DMS153 treated with DMSO at 0.1 percent for 48 hours (cell line): ENCODE results near the gene ATG5.

Source experiments
- DNase-seq: peaks from one replicate; lab custom pipeline; 2025; ENCODE audit not compliant: unreplicated experiment; lab: John Stamatoyannopoulos, UW

The ATG5 gene

DNA sequence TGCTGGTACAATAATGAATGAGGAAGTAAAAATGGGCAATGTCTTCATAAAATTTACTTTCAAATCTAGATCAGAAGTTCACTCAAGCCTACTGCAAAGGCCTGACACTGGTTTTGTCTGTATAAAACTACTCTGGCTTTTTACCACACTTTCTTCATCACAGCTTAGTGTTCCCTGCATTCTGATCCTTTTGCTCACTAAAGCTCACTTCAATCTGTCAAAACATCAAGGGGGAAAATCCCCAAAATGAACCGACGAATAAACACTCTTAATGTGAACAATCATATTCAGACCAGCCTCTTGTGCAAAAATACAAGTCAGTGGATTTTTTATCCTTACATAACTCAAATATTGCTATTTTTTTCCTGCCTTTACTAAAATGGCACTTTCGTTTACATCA is 140.9 kb downstream of the ATG5 start:
- DNase-seq: no peak

DNA sequence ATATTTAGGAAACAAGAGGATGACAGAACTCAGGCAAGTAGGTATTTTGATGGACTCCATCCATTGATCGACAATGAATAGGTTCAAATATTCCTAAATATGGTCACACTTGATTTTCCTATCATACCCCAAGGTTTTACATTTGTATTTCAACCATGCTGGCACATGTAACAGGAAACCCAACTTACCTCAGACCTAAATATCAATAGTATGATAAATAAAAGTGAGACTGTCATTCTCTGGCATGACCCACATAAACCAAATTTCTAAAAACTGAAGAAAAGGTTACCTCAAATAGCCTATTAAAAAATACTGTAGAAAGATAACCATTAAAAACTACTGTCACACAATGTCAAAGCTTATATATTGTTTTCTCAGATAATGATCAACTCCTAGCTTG is 142.1 kb downstream of the ATG5 start:
- no peak for DNase-seq

- no peak for DNase-seq
These were observed 143.1 kb downstream of the ATG5 start for GRCh38 chr6:106182455-106182854.

- no peak for DNase-seq
These were observed 143.7 kb downstream of the ATG5 start for GRCh38 chr6:106181664-106182418.

DNA sequence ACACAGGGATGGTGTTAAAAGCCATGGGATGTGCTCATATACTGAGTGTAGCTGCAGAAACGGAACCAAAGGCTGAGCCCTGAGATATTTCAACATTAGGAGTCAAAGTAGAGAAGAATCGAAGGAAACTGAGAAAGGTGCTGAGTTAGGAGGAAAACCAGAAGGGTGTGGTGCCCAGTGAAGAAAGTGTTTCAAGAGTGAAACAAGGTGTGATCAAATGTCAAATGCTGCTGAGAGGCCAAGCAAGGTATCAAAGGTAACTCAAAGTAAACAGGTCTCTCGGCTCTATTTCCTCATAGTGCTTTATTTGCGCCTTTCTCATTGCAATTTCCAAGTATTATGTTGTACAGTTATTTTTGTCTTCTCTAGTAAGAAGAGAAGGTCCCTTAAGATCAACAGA is 145.4 kb downstream of the ATG5 start:
- no peak for DNase-seq

- no peak for DNase-seq
These were observed 146.7 kb downstream of the ATG5 start for GRCh38 chr6:106178900-106179299.

- no peak for DNase-seq
These were observed 147.8 kb downstream of the ATG5 start for GRCh38 chr6:106177786-106178185.

DNA sequence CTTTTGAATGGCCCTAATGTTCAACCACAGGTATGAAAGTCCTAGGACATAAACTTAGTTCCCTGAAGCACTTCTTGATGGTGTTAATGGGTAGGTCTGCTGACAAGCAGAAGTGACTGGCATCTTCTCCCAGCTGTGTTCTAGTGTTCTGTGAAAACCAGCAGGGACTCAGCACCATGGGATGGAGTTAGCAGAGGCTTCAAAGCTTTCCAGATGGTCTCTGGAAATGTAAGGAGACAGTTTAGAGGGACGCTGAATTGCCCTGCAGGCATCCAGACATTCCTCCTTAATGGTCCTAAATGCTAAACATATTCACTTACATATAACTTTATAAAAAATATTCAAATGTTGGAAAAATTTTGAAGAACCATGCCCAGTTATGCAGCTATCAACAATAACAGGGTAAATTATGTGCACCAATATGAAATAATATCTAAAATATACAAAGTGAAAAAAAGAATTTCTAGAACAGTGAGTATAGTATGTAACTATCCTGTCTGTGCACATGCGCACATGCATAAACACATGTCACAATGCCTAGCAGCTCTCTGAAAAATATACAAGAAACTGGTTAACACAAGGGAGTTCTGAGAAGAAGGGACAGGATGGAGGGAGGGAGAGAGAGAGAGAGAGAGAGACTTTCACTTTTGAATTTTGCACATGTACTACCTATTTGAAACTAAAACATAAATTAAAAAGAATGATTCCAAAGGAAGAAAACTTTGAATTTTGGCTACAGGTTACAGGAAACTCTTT is 152.3 kb downstream of the ATG5 start:
- no peak for DNase-seq

- no peak for DNase-seq
These were observed 155.3 kb downstream of the ATG5 start for GRCh38 chr6:106170030-106170791.

GRCh38 chr6:106169517-106169916 is 156.0 kb downstream of the ATG5 start:
- DNase-seq: no peak

DNA sequence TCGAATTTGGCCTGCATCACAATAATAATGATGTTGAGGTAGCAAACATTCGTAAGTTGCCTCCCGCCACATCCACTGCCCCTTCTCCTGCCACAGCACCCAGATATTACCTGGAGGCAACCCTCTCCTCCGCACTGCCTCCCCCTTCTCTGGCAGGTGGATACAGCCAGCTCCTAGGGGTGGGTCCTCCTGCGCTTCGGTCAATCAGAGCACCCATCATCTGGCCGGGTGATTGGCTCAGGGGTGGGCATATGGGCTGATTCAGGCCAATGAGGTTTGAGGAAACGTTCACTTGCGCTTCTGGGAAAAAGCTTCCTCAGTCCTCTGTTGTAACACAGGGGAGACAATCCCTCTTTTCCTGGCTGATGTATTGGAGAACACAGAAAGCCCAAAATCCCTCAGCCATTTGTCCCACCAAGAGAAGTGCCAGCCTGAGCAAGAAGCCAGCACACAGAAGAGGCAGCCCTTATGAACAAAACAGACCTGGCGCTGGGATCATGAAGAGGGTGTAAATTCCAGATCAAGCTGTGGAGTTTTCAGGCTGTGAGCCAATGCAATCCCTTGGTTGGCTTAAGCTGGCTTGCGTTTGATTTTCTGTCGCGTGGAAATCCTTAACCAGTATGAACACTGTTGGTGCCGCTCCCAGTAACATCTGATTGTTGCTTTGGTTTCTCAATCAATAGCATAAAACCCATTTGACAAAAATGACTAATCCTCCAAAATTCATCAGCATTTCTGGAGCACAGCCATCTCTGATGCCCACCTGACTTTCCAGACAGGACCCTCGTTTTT is 157.3 kb downstream of the ATG5 start:
- DNase-seq: no peak

DNA sequence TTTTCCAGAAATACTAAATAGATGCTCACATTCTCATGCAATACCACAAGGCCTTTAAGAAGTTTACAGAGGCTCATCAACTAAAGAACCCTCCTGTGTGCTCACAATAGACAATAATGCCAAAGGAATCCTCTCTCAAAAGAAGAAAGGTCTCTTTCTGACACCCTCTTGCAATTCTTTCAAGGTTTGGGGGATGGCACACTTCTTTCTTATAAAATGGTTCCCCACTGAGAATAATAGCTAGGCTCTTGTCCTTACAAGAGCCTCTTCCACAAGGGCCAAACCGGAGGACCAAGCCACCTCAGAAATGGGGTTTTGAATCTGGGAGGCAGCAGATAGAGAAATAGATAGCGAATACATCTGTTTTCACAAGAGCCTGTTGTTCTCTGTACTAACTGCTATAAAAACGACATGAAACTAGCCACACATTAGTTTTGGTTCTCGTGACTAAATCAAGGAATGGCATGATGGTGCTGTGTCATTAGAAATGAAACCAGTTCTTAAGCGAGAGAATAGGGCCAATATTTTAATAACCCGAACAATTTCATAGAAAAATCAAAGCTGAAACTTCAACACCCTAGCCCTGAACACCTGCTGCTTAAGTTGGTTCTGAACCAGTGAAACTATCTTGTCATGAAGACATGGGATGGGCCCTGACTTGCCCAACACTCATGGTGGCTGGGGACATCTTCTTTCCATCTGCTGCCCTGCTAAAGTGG is 158.3 kb downstream of the ATG5 start:
- DNase-seq: no peak

DNA sequence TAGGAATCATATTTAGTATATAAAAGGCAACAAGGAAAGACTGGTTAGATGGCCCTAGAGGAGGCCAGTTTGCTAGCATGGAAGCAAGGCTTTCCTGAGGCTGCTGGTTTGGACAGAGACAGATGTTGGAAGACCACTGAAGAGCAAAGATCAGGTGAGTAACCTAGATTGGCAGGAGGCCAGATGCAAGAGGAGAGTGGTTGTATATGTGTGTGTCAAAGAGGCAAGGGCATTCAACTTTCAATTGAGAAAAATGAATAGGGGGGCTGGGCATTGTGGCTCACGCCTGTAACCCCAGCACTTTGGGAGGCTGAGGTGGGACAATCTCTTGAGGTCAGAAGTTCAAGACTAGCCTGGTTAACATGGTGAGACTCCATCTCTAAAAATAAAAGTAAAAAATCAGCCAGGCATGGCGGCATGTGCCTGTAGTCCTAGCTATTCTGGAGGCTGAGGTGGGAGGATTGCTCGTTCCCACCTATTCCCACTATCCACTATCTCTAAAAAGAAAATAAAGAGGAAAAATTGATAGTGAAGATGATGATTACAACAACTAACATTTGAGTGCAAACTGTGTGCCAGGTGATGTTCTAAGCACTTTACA is 159.6 kb downstream of the ATG5 start:
- DNase-seq: no peak

DNA sequence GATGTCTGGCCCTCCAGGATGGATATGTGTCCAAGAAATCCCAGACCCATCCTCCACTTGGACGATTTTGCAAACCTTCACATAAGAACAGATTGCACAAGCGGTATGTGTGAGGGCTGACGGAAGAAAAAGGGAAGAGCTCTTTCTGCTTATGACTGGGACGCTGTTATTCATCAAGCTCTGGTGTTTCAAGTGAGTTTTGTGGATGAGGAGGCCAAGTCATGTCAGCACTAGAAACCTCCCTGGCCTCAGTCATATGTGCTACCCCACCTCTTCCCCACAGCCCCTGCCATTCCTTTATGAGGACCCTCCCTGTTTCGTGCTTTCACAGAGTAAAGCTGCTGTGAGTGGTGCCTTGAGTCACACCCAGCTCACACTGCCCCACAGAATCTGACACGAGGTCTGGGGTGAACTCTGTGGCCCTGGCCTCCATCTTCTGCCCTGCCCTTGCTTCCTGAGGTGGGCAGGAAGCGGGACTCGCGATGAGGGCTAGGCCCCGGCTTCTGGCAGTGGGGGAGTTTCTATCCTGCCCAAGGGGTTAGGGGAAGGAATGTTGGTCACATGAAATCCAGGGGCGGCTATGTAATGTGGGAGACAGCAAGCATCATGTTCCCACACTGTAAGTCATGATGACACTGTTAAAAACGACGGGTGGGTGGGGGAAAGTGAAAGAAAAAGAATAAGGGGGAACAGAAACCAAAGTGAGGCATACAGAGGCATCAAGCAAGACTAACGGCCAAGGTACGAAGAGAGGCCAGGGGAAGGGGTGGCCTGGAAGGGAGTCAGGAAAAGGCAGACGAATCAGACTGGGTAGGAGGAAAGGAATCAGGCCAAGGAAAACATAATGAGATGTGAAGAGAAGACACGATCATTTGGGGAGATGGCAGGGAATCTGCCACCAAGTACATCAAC is 161.3 kb downstream of the ATG5 start:
- no peak for DNase-seq

DNA sequence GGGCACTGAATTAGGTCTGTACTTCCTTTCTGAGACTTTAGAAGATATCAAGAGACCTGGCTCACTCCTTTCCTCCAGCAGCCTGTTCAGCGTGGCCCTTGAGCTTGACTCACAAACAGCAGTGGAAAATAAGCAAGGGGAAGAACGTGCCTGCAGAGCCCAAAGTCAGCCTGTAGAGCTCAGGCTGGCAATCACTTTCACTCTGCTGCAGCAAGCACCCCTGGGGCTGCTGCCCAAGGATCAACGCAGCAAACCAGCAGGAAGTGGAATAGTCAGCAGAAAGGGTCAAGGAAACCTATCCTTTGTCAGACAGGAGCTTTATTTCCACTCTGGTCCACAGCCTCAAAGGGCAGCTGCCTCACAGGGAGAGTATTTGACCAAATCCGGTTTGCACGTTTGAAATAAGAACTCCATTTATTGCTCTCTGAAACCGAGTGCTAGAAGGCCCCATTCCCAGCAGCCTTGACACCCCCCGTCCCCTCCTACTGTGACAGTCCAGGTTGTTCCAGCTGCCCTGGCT is 162.1 kb downstream of the ATG5 start:
- DNase-seq: no peak

- DNase-seq: no peak
These were observed 162.6 kb downstream of the ATG5 start for GRCh38 chr6:106162921-106163320.

DNA sequence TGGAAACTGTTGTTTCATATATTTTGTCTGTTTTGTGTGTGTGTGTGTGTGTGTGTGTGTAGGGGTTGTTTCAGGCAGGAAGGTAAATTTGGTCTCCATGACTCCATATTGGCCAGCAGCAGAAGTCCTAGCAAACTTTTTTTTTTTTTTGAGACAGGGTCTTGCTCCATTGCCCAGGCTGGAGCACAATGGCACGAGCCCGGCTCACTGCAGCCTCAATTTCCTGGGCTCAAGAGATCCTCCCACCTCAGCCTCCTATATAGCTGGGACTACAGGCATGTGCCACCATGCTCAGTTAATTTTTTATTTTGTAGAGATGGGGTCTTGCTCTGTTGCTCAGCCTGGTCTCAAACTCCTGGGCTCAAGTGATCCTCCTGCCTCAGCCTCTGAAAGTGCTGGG is 163.7 kb downstream of the ATG5 start:
- DNase-seq: no peak

DNA sequence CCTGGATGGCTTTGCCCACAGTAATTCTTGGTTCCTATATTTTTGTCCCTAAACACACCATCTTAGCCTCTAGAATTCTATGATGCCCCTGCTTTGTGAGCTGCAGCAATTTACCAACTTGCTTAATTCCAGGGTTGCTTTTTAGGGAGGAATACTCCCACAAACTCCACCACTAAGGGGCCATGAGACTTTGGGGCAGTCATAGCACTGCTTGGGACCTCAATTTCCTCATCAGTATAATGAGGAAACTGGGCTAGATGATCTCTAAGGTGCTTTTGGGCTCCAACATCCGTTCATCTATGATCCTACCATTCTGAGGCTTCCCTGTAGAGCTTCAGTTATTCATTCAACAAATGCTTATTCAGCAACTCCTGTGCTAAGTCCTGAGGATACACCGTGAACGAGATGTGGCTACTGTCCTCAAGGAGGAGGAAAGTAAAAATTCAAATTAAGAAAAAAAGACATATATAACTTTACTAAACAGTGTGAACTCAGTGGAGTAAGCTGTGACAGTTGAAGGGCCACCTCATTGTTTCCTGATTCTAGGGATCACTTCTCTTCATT is 164.2 kb downstream of the ATG5 start:
- DNase-seq: no peak
